ENCODE data around the gene CYP3A7. TPM values are rescaled to one million over a fixed set of nuclear protein-coding genes. Genes with fewer than 3 reads are reported as not detected.

Gene CYP3A7
- total and polyA plus RNA-seq, 9 of the 15 experiments (the other 6 are each of a cell fraction or from before 2014, with no cell fraction given), result 0.20 TPM; not detected in 8

DNA sequence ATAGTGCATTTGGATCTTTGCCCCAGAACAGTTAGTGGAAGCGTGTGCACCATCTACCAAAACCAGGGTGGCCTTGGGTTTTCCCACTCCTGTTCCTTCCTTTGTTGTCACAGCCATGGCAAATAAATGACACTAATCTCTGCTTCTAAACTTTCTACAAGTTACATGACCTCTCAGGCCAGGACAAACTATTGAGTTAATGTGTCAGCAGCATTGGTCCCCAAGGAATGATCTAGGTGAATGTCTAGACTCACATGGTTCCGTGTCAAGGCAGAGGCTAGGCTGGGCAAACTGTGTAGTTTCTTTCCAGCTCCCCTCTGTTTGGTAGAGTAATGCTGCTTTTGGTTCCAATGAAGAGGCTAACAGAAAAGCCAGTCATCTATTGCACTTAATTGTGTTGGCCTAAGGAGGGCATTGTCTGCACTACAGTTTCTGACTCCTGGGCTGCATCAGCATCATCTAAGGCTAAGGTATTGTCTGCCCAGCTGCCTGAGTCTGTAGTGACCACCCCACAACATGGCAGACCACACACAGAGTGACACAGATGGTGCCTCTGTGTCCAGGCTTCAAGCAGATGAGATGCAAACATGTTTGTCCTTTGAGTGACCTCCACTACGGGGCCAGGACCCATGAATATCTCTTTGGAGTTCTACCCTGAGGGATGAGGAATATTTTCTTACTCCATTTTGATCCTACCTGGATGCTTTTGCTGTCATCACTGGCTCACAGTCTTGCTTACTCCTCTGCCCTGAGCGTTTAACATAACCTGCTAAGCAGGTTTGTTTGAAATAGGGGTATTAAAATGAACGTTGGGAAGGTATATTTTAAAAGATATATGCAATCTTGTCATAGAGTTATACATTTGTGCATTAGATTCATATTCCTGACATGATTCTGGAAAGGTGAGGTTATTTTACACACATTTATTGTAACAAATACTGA is 47.3 kb upstream of the CYP3A7 start (continued):
- TF ChIP-seq CBX8 (IDR thresholded peaks at IDR 0.05; ENCODE audit: borderline replicate concordance, extremely low read depth, low read depth, low read length, poor library complexity, severe bottlenecking), result no peak
- TF ChIP-seq REST (IDR thresholded peaks at IDR 0.05; ENCODE audit: borderline replicate concordance), result peak; percentile 45; the same call in 1 of the 2 replicates
- TF ChIP-seq REST (CRISPR knock-in tag; IDR thresholded peaks at IDR 0.05; ENCODE audit: low read depth), result no peak
- no peak for TF ChIP-seq MED1 (CRISPR knock-in tag; IDR thresholded peaks at IDR 0.05; ENCODE audit: borderline replicate concordance)
- TF ChIP-seq ESRRA (IDR thresholded peaks at IDR 0.05; ENCODE audit: borderline replicate concordance, low read depth), result 0 out of 2 replicates have a peak, but pooled peaks have one; percentile 33
- TF ChIP-seq, protein P1, sequence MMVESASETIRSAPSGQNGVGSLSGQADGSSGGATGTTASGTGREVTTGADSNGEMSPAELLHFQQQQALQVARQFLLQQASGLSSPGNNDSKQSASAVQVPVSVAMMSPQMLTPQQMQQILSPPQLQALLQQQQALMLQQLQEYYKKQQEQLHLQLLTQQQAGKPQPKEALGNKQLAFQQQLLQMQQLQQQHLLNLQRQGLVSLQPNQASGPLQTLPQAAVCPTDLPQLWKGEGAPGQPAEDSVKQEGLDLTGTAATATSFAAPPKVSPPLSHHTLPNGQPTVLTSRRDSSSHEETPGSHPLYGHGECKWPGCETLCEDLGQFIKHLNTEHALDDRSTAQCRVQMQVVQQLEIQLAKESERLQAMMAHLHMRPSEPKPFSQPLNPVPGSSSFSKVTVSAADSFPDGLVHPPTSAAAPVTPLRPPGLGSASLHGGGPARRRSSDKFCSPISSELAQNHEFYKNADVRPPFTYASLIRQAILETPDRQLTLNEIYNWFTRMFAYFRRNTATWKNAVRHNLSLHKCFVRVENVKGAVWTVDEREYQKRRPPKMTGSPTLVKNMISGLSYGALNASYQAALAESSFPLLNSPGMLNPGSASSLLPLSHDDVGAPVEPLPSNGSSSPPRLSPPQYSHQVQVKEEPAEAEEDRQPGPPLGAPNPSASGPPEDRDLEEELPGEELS (CRISPR knock-in tag; IDR thresholded peaks at IDR 0.05; ENCODE audit: borderline replicate concordance), result no peak
- TF ChIP-seq MAFK (IDR thresholded peaks at IDR 0.05; ENCODE audit: low read length), result no peak
- TF ChIP-seq COPS2 (conservative IDR thresholded peaks at IDR 0.05), result no peak
- TF ChIP-seq, protein P2, sequence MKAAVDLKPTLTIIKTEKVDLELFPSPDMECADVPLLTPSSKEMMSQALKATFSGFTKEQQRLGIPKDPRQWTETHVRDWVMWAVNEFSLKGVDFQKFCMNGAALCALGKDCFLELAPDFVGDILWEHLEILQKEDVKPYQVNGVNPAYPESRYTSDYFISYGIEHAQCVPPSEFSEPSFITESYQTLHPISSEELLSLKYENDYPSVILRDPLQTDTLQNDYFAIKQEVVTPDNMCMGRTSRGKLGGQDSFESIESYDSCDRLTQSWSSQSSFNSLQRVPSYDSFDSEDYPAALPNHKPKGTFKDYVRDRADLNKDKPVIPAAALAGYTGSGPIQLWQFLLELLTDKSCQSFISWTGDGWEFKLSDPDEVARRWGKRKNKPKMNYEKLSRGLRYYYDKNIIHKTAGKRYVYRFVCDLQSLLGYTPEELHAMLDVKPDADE (conservative IDR thresholded peaks at IDR 0.05; ENCODE audit: control insufficient read depth, low read depth, low read length), result no peak
- TF ChIP-seq, protein P3, sequence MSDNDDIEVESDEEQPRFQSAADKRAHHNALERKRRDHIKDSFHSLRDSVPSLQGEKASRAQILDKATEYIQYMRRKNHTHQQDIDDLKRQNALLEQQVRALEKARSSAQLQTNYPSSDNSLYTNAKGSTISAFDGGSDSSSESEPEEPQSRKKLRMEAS (CRISPR knock-in tag; IDR thresholded peaks at IDR 0.05), result no peak
- TF ChIP-seq, protein P4, sequence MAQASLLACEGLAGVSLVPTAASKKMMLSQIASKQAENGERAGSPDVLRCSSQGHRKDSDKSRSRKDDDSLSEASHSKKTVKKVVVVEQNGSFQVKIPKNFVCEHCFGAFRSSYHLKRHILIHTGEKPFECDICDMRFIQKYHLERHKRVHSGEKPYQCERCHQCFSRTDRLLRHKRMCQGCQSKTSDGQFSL (CRISPR knock-in tag; IDR thresholded peaks at IDR 0.05), result no peak
- TF ChIP-seq, protein P4 (tag; IDR thresholded peaks at IDR 0.05), result no peak
